Retina (tissue), 1 donor: Measurements from ENCODE around the gene LETMD1.
"Not testable (repeated sequence)": the region's sequence is repeated elsewhere in the genome, so short reads cannot be mapped to it uniquely, and the experiment has no call there.

ENCODE experiments used
- DNase-seq: peaks from one replicate; pipeline ENCODE4 v3.0.0-alpha.2; 2016

The LETMD1 gene, protein sequence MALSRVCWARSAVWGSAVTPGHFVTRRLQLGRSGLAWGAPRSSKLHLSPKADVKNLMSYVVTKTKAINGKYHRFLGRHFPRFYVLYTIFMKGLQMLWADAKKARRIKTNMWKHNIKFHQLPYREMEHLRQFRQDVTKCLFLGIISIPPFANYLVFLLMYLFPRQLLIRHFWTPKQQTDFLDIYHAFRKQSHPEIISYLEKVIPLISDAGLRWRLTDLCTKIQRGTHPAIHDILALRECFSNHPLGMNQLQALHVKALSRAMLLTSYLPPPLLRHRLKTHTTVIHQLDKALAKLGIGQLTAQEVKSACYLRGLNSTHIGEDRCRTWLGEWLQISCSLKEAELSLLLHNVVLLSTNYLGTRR

DNA sequence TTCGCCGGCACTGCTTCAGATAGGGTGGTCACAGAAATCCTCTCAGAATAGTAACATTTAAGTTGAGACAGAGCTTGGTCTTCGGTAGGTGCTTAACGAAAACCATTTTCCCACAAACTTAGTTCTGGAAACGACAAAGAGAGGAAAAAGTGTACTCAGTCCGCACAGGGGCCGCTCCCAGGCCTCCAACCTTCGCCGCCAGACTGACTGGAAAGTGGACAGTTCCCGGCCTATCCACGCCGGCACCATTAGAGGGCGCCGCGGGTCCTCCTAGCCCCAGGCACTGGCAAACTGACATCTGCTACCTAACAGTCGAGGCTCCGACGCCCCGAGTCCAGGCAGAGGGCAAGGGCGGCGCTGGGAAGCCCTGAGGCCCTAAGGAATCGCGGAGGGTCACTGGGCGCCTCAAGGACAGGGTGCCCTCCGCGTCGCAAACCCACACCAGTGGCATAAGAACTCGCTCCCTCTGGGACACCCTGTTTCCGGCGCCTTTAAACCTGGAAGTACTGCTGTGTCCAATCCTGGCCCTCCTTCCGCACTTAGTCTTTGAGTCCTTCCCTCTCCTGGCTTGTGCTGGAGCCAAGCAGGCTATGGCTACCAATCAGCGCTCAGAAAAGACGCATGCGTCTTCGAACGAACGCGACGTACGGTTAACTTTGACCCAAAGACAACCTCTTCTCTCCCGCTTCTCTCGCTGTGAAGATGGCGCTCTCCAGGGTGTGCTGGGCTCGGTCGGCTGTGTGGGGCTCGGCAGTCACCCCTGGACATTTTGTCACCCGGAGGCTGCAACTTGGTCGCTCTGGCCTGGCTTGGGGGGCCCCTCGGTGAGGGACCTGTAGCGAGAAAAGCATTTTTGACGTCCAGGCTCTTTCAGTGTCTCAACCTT lies at the start of gene LETMD1:
Gene LETMD1, plus strand, starts transcription at position 673 of the 886 bp plus-strand sequence. Its CDS starts 30 bp downstream, at position 703.
- DNase-seq, result peak; percentile 99

DNA sequence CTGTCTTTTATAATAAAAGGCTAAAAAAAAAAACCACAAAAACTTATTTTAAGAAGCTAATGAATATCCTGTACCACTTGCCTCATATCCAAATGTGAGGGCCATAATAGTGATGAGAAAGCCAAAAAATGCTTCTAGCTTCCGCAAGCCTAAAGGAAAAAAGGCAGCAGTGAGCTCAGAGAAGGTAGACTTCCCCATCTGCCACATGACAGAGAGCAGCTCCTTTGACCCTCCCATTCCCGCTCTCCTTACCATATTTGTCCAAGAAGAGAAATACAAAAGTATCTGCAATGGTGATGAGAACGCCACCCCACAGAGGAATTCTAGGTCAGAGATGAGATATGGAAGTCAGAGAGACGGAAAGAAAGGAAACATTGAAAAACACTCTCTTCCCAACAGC lies 49.0 kb upstream of the LETMD1 start:
- DNase-seq, result no peak

- no peak for DNase-seq
Observed at GRCh38 chr12:51000245-51000644, 47.9 kb upstream of the LETMD1 start.

DNA sequence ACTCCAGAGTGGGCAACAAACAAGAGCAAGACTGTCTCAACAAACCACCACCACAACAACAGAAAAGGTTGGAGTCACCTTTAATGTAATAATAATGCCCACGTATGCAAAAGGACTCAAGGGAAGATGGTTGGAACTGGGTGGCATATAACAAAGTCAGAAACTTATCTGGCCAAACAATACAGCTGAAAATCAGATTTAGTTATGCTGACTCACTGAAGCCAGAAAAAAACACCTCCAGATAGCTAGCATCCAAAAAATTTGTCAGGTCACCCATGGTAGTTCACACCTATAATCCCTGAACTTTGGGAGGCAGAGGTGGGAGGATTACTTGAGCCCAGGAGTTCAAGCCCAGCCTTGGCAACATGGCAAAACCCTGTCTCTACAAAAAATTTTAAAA lies 46.3 kb upstream of the LETMD1 start:
- DNase-seq, result no peak

- DNase-seq, result no peak
Observed at GRCh38 chr12:51004504-51004903, 43.6 kb upstream of the LETMD1 start.

GRCh38 chr12:51005030-51005429 lies 43.1 kb upstream of the LETMD1 start:
- DNase-seq, result no peak

DNA sequence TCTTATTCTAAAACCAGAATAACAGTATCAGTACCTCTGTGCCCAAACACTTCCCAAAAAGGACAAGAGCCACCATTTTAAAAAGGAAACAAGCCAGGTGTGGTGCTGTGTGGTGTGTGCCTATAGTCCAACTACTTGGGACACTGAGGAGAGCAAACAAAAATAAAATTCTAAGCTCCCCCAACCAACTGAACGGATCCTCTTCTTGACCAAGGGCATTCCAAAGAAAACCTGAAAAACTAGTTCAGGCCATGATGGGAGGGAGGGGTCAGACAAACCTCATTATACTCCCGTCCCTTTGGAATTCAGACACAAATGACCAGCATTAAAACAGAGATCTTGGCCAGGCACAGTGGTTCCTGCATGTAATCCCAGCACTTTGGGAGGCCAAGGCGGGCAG lies 42.5 kb upstream of the LETMD1 start:
- no peak for DNase-seq

GRCh38 chr12:51008329-51009055 lies 39.6 kb upstream of the LETMD1 start:
- no peak for DNase-seq

- DNase-seq, result no peak
Observed at GRCh38 chr12:51009056-51009440, 39.1 kb upstream of the LETMD1 start.

GRCh38 chr12:51011955-51012354 lies 36.2 kb upstream of the LETMD1 start:
- no peak for DNase-seq

DNA sequence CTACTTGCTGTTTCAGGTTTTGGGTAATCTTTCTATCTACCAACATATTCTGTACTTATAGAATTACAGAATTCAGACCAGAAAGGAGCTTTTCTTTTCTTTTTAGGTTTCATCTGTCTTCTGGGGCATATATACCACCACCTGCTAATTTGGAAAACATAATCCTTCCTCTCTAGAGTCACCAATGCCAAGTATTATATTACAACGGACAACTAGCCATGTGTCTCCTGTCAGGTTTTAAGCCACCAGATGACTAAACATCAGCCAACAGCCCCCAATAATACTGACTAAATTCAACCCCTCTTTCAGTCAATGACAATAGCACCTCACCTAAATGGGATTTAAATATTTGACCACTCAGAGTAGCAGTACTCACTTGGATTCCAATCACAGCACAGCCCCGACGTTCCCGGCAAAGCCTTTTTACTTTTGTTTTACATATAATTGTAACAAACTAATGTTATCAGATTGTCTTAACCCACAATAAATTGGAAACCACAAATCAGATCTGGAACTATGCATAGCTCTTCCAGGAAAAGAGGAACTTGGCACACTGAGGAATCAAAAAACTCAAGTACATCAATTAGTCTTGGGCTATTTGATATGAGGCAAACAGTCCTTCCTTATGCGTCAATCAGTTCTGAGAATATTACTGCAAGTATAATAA lies 35.4 kb upstream of the LETMD1 start:
- DNase-seq, result no peak

- DNase-seq, result no peak
Observed at GRCh38 chr12:51013441-51013840, 34.7 kb upstream of the LETMD1 start.

DNA sequence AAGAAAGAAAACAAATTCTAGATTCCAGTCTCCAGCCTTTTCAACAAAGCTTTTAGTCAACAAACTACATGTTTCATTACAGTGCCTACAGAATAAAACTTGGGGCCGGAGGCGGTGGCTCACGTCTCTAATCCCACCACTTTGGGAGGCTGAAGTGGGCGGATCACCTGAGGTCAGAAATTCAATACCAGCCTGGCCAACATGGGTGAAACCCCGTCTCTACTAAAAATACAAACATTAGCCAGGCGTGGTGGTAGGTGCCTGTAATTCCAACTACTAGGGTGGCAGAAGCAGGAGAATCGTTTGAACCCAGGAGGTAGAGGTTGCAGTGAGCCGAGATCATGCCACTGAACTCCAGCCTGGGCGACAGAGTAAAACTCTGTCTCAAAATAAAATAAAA lies 33.7 kb upstream of the LETMD1 start:
- not testable (repeated sequence) for DNase-seq

DNA sequence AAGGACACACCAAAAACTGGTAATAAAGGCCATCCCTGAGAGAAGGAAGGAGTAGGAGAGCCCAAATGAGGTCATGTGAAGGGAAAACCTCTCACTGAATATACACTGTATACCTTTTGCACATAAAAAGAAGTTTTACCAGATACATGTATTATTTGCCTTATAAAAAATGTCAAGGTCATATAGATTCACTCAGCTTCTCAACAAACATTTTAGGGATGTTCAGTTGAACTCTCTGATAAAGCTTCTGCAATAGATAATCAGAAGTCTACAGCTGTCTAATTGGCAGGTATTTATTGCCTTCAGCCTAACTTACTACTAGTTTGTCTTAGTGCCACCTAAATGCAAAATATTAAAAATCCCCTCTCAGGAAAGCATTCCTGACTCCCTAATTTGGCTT lies 30.7 kb upstream of the LETMD1 start:
- DNase-seq, result no peak

- no peak for DNase-seq
Observed at GRCh38 chr12:51018956-51019355, 29.2 kb upstream of the LETMD1 start.

DNA sequence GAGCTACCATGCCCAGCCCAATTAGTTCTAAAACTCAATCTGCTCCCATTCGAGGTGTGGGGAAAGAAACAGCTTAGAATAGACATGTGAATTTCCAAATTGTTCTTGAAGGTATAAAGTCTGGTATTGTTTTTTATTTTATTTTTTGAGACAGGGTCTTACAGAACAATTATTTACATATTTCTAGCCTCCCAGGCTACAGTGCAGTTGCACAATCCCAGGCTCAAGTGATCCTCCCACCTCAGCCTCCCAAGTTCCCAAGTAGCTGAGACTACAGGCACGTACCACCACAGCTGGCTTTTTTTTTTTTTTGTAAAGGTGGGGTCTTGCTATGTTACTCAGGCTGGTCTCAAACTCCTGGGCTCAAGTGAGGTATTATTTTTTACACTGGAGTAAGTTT lies 28.2 kb upstream of the LETMD1 start:
- no peak for DNase-seq

DNA sequence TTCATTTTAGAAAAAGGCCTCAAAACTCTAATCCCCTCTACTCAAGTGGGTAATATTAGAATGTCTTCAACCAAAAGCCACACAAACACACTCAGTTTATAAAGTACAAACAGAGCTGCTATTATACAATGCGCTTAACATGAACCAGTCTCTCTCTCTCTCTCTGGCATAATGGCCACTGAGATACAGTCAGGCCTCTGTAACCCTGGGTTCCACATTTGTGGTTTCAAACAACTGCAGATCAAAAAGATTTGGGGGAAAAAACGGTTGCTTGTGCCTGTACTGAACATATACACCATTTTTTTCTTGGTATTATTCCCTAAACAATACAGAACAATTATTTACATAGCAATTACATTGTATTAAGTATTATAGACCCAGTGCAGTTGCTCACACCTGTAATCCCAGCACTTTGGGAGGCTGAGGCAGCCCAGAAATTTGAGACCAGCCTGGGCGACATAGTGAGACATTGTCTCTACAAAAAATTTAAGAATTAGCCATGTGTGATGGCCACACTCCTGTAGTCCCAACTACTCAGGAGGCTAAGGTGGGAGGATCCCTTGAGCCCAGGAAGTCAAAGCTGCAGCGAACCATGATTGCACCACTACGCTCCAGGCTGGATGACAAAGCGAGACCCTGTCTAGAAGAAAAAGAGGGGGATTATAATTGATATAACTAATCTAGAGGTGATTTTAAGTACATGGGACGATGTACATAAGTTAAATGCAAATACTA lies 27.5 kb upstream of the LETMD1 start:
- no peak for DNase-seq

DNA sequence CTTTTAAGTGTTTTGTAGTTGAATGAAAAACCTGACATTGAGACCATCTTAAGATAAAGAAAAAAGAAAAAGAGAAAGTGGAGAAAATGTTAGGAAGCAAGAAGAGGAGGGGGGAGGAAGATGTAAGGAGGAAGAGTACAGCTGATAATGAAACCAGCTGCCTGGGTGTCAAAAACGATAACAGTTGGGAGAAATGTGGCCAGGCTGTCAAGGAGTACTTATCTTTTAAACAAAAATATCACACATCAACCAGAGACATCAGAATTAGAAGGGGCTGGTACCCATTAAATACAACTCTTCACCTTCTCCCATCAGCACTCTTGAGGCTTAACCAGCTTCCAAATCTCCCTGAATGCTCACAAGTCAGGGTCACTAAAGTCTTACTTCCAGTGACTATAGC lies 26.4 kb upstream of the LETMD1 start:
- DNase-seq, result no peak

- DNase-seq, result no peak
Observed at GRCh38 chr12:51023625-51024382, 24.3 kb upstream of the LETMD1 start.

DNA sequence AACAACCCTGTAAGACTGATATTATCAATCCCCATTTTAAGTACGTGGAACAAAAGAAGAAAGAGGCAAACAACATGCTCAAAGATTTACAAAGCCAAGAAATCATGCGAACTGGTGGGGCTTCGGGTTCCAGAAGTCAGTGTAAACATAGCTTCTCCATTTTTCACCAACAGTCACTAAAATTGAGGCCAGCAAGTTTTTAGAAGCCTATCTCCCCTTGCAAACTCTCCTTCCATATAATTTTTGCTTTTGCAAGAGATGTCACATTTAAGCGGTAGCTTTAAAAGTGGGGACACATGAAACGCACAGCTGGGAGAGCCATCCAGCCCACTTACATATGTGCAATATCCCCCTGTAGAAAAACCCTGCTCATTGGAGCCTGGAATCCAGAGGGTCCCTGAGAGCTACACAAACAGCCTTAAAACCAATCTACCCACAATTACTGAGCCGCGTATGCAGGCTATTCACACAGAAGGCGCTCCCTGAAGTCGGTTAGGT lies 22.7 kb upstream of the LETMD1 start:
- DNase-seq, result no peak
